ENCODE measurements around the gene RPS25.
"Not testable (repeated sequence)": the region's sequence is repeated elsewhere in the genome, so short reads cannot be mapped to it uniquely, and the experiment has no call there.

Gene RPS25

DNA sequence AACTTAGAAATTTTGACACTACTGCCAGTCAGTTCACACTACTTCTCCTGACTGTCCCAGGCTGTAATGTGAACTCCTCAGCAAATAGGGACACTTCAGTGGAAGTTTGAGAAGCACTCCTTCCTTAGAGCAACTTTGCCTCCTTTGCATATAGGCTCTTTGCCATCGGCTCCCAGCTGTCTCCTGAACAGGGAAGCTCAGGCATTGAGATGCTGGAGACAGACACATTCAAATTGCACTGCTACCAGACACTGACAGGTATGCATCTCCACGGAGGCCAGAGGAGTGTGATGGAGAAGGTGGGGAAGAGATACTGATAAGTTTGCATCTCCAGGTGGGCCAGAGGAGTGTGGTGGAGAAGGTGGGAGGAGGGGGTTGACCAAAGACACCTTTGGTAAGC is 1.9 kb upstream of the RPS25 start:
- FAIRE-seq (no peak), DNase-seq (ENCODE audit: extremely low spot score, insufficient read length, low read depth) (no peak)

DNA sequence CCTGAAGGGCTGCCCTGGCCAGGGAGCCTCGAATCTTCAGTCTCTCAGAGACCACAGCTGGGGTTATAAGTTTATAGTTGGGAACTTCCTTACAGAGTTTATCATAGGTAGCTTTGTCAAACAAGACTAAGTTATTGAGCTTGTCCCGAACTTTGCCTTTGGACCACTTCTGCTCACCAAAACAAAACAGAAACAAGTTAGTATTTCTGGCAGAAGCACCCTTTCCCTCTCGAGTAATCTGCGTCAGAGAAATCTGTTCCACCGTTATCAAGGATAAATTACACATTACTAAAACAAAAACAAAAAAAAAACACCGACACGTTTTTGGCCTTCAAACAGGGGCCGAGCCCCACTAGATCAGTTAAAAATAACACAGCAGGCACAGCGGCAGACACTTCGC is 766 bp downstream of the RPS25 start:
- FAIRE-seq; DNase-seq (ENCODE audit: extremely low spot score, insufficient read length, low read depth): not testable (repeated sequence)

DNA sequence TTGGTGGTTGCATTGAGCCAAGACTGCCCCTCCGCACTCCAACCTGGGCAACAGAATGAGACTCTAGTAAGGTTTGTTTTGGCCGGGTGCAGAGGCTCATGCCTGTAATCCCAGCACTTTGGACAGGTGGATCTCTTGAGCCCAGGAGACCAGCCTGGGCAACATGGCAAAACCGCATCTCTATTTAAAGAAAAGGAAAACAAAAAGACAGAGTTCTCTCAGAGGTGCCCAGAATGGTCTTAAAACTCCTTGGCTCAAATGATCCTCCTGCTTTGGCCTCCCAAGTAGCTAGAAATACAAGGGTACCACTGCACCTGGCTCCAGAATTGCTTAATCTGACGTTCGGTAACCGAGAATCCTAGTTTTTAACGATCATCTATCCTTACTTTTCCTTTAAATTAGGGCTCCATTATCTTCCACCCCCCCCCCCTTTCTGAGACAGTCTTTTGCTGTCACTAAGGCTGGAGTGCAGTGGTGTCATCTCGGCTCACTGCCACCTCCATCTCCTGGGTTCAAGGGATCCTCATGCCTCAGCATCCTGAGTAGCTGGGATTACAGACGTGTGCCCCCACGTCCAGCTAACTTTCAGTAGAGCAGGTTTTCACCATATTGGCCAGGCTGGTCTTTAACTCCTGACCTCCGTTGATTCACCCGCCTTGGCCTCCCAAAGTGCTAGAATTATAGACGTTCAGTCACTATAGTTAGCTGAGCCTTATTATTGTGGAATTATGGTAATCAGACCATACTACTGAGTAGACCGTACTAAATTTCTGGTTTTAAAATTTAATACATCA is 1.7 kb downstream of the RPS25 start:
- FAIRE-seq: no peak
- no peak for DNase-seq (ENCODE audit: extremely low spot score, insufficient read length, low read depth)

DNA sequence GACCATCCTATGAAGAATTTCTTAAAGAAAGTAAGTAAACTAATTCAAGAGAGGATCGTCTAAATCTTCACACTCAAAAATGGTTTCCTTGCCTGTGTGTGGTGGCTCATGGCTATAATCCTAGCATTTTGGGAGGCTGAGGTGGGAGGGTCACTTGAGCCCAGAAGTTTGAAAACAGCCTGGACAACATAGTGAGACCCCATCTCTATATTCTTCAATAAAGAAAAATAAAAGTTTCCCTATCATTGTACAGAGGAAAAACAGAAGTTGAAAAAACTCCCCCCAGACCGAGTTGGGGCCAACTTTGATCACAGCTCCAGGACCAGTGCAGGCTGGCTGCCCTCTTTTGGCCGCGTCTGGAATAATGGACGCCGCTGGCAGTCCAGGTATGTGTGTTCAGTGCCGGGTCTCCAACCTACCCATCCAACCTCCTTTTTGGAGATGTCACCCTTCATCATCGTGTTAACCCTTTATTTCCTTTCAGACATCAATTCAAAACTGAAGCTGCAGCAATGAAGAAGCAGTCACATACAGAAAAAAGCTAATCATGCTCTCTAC is 3.0 kb downstream of the RPS25 start:
- FAIRE-seq (no peak), DNase-seq (ENCODE audit: extremely low spot score, insufficient read length, low read depth) (no peak)

DNA sequence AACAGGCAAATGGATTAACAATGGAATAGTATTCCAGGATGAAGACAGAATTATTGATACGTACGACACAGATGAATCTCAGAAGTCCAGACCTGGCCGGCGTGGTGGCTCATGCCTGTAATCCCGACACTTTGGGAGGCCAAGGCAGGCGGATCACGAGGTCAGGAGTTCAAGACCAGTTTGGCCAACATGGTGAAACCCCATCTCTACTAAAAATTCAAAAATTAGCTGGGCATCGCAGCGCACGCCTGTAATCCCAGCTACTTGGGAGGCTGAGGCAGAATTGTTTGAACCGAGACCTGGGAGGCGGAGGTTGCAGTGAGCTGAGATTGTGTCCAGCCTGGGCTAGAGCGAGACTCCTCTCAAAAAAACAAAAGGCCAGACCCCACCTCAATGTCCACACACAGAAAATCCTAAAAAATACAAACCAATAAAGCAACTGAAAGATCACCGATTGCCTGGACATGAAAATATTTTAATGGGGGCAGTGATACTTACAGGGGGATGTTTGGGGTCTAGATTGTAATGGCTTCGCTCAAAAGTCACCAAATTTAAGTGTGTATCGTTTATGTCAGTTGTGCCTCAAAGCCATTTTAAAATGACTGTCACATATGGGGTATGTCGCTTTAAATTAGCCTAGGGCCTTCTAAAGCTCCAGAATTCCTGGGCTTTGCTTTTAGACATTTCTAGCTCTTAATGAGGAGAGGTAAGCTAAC is 3.8 kb downstream of the RPS25 start:
- DNase-seq (ENCODE audit: extremely low spot score, insufficient read length, low read depth): no peak
- FAIRE-seq: no peak

DNA sequence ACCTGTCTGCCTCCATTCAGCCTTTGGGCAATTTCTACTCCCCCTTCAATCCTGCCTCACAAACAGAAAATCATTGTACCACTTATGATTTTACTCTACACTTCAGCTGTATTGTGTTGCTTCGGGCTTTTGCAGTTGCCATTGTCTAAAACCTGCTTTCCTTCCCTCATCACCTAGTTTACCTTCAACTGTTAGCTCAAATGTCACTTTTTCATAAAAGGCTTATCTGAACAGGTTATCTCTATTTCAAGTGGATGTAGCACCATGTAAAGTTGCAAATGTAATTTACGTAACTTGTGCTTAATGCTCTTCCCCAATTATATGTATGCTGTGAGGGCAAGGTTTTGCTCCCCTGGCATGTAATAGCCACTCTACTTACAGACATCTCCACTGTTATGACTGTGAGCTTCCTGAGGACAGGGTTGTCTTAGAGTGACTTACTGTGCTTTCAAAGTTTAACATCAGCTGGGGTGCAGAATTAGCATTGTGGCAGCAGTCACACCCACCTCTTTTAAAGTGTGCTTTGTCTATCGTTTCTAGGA is 5.4 kb downstream of the RPS25 start:
- no peak for FAIRE-seq
- no peak for DNase-seq (ENCODE audit: extremely low spot score, insufficient read length, low read depth)

DNA sequence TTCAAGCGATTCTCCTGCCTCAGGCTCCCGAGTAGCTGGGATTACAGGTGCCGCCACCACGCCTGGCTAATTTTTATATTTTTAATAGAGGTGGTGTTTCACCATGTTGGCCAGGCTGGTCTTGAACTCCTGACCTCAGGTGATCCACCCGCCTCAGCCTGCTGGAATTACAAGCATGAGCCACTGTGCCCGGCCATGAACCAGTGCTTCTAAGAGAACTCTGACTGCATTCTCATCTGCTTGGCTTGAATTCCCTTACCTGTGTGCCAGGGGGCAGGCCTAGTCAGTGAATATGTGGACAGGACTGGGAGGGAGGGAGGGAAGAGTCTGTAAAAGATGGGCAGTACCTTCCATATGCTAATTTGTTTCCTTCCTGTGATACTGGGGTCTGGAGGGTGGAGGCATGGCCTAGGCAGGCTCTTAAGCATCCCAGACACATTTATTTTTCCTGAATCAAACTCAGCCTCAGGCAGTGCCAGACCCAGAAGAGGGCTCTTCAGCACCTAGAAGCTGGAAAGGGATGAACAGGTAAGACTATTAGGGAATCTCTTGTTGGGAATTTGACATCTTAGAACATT is 6.6 kb downstream of the RPS25 start:
- DNase-seq (ENCODE audit: extremely low spot score, insufficient read length, low read depth) (no peak), FAIRE-seq (no peak)

DNA sequence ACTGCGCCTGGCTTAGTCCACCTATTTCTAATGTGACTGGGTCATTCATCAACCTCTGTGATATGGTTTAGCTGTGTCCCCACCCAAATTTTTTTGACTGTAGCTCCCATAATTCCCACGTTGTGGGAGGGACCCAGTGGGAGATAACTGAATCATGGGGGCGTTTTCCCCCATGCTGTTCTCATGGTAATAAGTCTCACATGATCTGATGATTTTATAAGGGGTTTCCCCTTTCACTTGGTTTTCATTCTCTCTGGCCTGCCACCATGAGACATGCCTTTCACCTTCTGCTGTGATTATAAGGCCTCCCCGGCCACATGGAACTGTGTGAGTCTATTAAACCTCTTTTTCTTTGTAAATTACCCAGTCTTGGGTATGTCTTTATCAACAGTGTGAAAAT is 11.5 kb downstream of the RPS25 start:
- no peak for DNase-seq (ENCODE audit: extremely low spot score, insufficient read length, low read depth)
- FAIRE-seq: no peak

DNA sequence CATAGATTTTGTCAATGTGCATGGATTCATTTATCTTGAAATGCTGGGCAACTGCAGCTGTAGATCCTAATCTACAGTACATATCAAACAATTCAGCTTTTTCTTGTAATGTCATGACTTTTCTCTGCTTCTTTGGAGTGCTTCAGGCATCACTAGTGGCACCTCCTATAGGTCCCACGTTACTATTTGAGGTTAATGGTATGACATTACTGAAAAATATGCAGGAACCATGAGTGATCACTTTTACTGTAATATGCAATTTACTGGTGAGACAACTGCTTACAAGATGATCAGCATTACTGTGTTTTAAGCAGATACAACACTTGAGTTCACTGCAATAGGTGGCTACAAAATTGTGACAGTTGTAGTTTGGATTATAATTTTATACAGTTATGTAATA is 17.2 kb downstream of the RPS25 start:
- FAIRE-seq (no peak), DNase-seq (ENCODE audit: extremely low spot score, insufficient read length, low read depth) (no peak)

DNA sequence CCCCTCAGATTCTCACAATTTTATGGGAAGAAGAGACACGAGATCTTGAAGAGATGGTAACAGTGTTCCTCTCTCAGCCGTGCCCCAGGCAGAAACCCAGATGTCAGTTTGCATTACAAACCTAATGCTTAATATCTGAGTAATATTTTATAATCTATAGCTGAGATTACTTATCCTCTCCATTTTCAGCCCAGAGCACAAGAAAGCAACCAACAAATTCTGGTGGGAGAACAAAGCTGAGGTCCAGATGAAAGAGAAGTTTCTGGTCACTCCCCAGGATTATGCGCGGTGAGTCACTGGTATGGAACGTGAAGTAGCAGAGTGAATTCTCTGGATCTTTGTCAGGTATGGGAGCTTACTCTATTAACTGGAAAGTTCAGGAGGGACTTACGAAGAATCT is 19.3 kb downstream of the RPS25 start:
- DNase-seq (ENCODE audit: extremely low spot score, insufficient read length, low read depth): no peak
- FAIRE-seq: no peak

DNA sequence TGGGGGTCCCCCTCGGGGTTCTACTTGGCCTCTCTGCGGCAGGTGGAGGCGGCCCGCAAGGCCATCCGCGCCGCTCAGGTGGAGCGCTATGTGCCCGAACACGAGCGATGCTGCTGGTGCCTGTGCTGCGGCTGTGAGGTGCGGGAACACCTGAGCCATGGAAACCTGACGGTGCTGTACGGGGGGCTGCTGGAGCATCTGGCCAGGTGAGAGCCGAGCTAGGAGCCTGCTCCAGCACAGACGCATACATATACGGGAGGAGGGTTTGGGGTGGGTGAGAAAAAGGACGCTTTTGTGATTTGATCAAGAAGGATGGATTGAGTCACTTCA is 19.8 kb downstream of the RPS25 start:
- DNase-seq (ENCODE audit: extremely low spot score, insufficient read length, low read depth) (no peak), FAIRE-seq (no peak)

DNA sequence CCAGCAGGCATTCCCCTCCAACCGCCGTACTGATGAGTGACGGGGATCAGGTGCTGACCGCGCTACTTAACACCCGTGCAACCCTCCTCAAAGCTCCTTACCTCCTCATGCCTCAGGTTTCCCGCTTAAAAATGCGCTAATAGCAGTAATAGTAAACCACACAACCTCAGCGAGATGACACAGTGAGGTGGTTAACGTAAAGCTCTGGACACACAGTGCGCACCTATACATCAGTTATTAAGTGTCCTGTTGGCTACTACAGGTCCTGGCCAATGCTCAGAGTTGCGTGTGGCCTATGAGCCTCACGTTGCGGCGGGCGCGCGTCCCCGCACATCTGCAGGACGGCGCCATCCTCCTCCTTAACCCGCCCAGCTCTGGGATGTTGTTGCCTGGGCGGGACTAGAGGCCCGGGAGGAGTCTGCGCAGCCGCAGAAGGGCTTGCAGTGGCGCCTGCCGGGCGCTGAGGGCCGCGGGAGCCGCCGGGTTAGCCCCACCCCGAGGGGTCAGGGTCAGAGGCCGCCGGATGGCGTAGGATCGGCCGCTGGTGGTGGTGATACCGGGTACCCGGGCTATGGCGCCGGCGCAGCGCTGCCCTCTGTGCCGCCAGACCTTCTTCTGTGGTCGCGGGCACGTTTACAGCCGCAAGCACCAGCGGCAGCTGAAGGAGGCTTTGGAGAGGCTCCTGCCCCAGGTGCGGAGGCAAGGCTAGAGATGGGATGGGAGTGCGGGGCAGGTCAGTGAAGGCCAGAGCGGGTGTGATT is 20.3 kb downstream of the RPS25 start, which contains the start of gene CENATAC:
CENATAC (plus strand) TSS at position 512 of the 761 bp plus-strand sequence; CDS start at position 572, 60 bp downstream.
- FAIRE-seq (peak; percentile 88), DNase-seq (ENCODE audit: extremely low spot score, insufficient read length, low read depth) (peak; percentile 98)

DNA sequence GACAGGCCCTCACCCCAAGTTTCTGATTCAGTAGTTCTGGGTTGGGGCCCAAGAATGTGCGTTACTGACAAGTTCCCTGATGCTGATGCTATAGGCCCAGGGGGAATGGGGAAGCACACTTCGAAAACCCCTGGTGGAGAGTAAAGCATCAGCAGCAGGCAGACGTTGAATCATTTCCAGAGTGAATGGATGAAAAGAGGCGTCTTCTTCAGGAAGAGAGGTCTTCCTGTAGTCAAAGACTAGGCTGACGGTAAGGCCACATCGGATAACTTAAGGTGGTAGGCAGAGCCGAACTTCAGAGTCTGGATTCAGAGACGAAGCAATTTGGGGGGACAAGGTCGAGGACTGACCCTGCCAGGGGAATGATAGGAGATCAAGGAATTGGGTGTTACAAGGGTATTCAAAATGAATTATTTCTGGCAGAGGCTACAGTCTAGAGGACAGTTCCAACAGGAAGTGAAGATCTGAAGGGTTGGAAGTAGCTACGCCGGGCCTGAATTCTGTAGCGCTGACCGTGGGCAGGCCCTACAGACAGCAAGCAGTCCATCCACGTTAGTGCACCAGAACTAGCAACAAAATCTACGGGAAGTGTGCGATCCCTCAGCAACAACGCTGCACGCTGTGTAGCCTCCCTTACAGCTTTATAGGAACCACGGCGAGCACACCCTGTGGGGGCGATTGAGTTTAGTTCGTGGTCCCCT is 21.1 kb downstream of the RPS25 start:
- DNase-seq (ENCODE audit: extremely low spot score, insufficient read length, low read depth) (peak; percentile 39), FAIRE-seq (peak; percentile 78)

DNA sequence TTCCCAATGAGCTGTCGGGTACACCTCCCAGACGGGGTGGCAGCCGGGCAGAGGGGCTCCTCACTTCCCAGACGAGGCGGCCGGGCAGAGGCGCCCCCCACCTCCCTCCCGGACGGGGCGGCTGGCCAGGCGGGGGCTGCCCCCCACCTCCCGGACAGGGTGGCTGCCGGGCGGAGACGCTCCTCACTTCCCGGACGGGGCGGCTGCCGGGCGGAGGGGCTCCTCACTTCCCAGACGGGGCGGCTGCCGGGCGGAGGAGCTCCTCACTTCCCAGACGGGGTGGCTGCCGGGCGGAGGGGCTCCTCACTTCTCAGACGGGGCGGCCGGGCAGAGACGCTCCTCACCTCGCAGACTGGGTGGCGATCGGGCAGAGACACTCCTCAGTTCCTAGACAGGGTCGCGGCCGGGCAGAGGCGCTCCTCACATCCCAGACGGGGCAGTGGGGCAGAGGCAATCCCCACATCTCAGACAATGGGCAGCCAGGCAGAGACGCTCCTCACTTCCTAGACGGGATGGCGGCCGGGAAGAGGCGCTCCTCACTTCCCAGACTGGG is 26.6 kb downstream of the RPS25 start:
- not testable (repeated sequence) for FAIRE-seq

DNA sequence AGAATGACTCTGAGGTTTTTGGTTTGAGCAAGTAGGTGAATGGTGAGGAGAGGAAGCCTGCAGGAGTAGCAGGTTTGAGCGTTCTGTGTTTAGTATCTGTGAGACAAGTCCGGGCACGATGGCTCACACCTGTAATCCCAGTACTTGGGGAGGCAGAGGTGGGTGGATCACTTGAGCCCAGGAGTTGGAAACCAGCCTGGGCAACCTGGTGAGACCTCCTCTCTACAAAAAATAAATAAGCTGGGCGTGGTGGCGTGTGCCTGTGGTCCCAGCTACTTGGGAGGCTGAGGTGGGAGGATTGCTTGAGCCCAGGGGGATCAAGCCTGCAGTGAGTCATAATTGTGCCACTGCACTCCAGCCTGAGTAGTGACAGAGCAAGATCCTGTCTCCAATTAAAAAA is 29.9 kb downstream of the RPS25 start:
- FAIRE-seq: no peak

More for the DNA sequence above, 26.6 kb downstream of the RPS25 start:
- DNase-seq (ENCODE audit: extremely low spot score, insufficient read length, low read depth): not testable (repeated sequence)

DNA sequence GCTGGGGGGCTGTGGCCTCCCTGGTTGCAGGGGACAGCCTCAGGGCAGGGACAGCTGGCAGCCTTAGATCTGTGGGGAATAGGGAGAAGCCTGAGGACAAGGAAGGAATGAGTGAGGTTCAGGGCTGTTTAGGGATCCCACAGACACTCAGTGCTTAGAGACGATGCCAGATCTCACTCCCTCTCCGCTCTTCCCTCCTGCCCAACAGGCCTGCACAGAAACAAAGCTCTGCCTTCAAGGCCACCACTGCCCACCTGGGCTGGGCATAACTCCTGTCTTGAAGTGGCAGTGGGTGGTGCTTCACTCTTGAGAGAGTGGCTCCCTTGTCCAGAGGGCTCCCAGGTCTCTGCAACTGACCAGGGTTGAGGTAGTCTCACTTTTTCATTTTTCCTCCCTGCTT is 33.3 kb downstream of the RPS25 start:
- DNase-seq (ENCODE audit: extremely low spot score, insufficient read length, low read depth) (no peak), FAIRE-seq (no peak)

More for the DNA sequence above, 29.9 kb downstream of the RPS25 start:
- DNase-seq (ENCODE audit: extremely low spot score, insufficient read length, low read depth): no peak

DNA sequence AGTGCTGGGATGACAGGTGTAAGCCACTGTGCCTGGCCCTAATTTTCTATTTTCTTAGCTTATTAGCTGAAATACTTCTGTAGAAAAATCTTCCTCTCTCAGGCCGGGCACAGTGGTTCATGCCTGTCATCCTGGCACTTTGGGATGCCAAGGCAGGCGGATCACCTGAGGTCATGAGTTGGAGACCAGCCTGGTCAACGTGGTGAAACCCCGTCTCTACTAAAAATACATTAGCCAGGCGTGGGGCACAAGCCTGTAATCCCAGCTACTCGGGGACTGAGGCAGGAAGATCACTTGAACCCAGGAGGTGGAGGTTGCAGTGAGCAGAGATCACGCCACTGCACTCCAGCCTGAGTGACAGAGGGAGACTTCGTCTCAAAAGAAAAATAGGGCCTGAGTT is 33.8 kb downstream of the RPS25 start:
- FAIRE-seq; DNase-seq (ENCODE audit: extremely low spot score, insufficient read length, low read depth): not testable (repeated sequence)

DNA sequence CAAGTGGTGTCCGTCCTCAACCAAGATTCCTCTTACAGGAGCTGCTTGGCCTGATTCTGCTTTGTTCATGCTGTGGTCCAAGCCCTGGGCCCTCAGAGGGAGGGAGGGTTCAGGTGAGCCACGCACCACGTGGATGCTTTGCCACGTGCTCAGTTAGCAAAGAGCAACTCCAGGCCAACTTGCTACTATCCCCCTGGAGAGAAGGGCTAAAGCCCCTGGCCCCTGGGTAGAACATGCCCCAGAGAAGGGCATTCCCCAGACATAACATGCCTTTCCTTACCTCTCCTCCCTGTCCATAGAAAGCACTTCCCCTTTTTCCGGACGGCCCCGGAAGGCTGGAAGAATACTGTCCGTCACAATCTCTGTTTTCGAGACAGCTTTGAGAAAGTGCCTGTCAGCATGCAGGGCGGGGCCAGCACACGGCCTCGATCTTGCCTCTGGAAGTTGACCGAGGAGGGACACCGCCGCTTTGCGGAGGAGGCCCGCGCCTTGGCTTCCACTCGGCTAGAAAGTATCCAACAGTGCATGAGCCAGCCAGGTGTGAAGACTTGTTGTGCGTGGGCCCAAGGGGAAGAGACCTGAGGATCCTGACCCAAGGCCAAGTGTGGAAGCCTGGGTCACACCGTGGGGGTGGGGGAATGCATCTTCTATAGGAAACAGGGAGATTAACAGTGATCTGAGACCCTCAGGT is 37.8 kb downstream of the RPS25 start:
- no peak for FAIRE-seq
- DNase-seq (ENCODE audit: extremely low spot score, insufficient read length, low read depth): no peak

All from GM18507 (cell line).